Activated CD4-positive, alpha-beta T cell treated with anti-CD3 and anti-CD28 coated beads, Interleukin-10, Interleukin-2, amounts not matched to agents 100 ng/mL and 50 ng/mL, durations not matched to agents 16 hours and 8 hours (primary cell): ENCODE results near the gene TGOLN2.
"Not testable (repeated sequence)": the region's sequence is repeated elsewhere in the genome, so short reads cannot be mapped to it uniquely, and the experiment has no call there.

Experiments used
- DNase-seq: peaks from one replicate; pipeline ENCODE4 v3.0.0-alpha.2; 2020

Gene TGOLN2

GRCh38 chr2:85327822-85328617 is at the start of gene TGOLN2:
Gene TGOLN2, minus strand, starts transcription at chr2:85327989. Its CDS starts 27 bp downstream, at chr2:85327962.
- DNase-seq: peak; percentile 96

- DNase-seq: no peak
Observed at GRCh38 chr2:85377083-85377482, 49.3 kb upstream of the TGOLN2 start.

- DNase-seq: no peak
Observed at GRCh38 chr2:85376291-85377065, 48.7 kb upstream of the TGOLN2 start.

GRCh38 chr2:85371045-85371444 is 43.3 kb upstream of the TGOLN2 start:
- no peak for DNase-seq

- no peak for DNase-seq
Observed at GRCh38 chr2:85369500-85369899, 41.7 kb upstream of the TGOLN2 start.

- no peak for DNase-seq
Observed at GRCh38 chr2:85368921-85369320, 41.1 kb upstream of the TGOLN2 start.

GRCh38 chr2:85367180-85367579 is 39.4 kb upstream of the TGOLN2 start:
- DNase-seq: no peak

GRCh38 chr2:85362653-85363387 is 35.0 kb upstream of the TGOLN2 start:
- not testable (repeated sequence) for DNase-seq

GRCh38 chr2:85357736-85358135 is 29.9 kb upstream of the TGOLN2 start:
- DNase-seq: no peak

GRCh38 chr2:85356186-85356585 is 28.4 kb upstream of the TGOLN2 start:
- DNase-seq: no peak

GRCh38 chr2:85355521-85355920 is 27.7 kb upstream of the TGOLN2 start:
- no peak for DNase-seq

GRCh38 chr2:85355073-85355410 is 27.3 kb upstream of the TGOLN2 start:
- no peak for DNase-seq

GRCh38 chr2:85354286-85355072 is 26.7 kb upstream of the TGOLN2 start, which contains the start of the genes ELMOD3 and RETSAT:
Gene ELMOD3, plus strand, starts transcription at chr2:85354769. Its CDS starts 2,430 bp downstream, at chr2:85357199.
Gene RETSAT, minus strand, starts transcription at chr2:85354528. Its CDS starts 21 bp downstream, at chr2:85354507.
- DNase-seq: peak; percentile 99

- peak; percentile 32 for DNase-seq
Observed at GRCh38 chr2:85353876-85354285, 26.1 kb upstream of the TGOLN2 start.

- DNase-seq: no peak
Observed at GRCh38 chr2:85347599-85347998, 19.8 kb upstream of the TGOLN2 start.

- no peak for DNase-seq
Observed at GRCh38 chr2:85344356-85344954, 16.7 kb upstream of the TGOLN2 start.

GRCh38 chr2:85343207-85343895 is 15.6 kb upstream of the TGOLN2 start:
- DNase-seq: not testable (repeated sequence)

- DNase-seq: no peak
Observed at GRCh38 chr2:85342156-85342555, 14.4 kb upstream of the TGOLN2 start.

- DNase-seq: no peak
Observed at GRCh38 chr2:85341269-85342029, 13.7 kb upstream of the TGOLN2 start.
